Omental fat pad (tissue), 4 donors: ENCODE data around the gene NFAM1. TPM values are rescaled to one million over a fixed set of nuclear protein-coding genes. Genes with fewer than 3 reads are reported as not detected.

Source experiments
- ATAC-seq: fragments of 150-250 bp; one replicate; pipeline ENCODE4 v1.9.1; 2016; ENCODE audit warnings: mild to moderate bottlenecking, moderate library complexity; ENCODE audit not compliant: low FRiP score
- DNase-seq: peaks from one replicate; pipeline ENCODE4 v3.0.0-alpha.2; 2019; ENCODE audit warnings: low spot score
- total RNA-seq, 4 donors: library from RNA; depleted of rRNA; stranded (reverse); fragments of >200 nt; gene quantifications; one replicate each; pipeline ENCODE4 v1.1.0, GENCODE V29; 2016
- TF ChIP-seq, protein P1 (sequence below), 3 donors: fragments of 450-650 bp; IDR thresholded peaks; one replicate each; pipeline ENCODE4 v1.5.1; 2016 to 2017; ENCODE audit warnings: antibody characterized with exemption in 3 of 3, mild to moderate bottlenecking in 3 of 3, moderate library complexity in 2 of 3

NFAM1 gene
- total RNA-seq, 4 donors from 2014 or later: 4.9 to 14.0 (median 6.3) TPM

GRCh38 chr22:42343121-42343454 lies 89.1 kb downstream of the NFAM1 start:
- ATAC-seq: no peak
- TF ChIP-seq, protein P1, sequence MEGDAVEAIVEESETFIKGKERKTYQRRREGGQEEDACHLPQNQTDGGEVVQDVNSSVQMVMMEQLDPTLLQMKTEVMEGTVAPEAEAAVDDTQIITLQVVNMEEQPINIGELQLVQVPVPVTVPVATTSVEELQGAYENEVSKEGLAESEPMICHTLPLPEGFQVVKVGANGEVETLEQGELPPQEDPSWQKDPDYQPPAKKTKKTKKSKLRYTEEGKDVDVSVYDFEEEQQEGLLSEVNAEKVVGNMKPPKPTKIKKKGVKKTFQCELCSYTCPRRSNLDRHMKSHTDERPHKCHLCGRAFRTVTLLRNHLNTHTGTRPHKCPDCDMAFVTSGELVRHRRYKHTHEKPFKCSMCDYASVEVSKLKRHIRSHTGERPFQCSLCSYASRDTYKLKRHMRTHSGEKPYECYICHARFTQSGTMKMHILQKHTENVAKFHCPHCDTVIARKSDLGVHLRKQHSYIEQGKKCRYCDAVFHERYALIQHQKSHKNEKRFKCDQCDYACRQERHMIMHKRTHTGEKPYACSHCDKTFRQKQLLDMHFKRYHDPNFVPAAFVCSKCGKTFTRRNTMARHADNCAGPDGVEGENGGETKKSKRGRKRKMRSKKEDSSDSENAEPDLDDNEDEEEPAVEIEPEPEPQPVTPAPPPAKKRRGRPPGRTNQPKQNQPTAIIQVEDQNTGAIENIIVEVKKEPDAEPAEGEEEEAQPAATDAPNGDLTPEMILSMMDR (IDR thresholded peaks at IDR 0.05): no peak
- no peak for DNase-seq

- DNase-seq (no peak), ATAC-seq (no peak)
- TF ChIP-seq, protein P1 (IDR thresholded peaks at IDR 0.05): no peak
Measured at GRCh38 chr22:42342426-42343120, 89.6 kb downstream of the NFAM1 start.

DNA sequence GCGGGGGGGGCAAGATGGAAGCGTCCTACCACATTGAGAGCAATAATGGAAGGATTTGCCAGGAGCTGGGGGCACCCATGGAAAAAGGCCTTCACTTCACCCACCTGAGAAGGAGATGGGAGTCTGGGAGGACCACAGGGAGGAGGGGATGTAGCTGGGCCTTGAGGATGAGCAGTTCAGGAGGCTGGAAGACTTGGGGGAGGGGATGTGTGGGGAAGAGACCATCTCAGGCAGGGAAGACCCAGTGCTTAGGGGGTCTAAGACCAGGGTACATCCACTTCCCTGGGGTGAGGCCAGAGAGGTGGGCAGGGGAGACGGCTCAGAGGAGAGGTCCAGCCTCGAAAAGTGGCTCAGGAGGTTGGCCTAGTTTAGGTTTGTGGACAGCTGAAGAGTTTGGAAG lies 90.4 kb downstream of the NFAM1 start:
- TF ChIP-seq, protein P1 (IDR thresholded peaks at IDR 0.05): no peak
- ATAC-seq: no peak
- no peak for DNase-seq

GRCh38 chr22:42340829-42341383 lies 91.3 kb downstream of the NFAM1 start:
- TF ChIP-seq, protein P1 (IDR thresholded peaks at IDR 0.05): no peak
- ATAC-seq (no peak), DNase-seq (no peak)

- ATAC-seq: no peak
- TF ChIP-seq, protein P1 (IDR thresholded peaks at IDR 0.05): no peak
- no peak for DNase-seq
Measured at GRCh38 chr22:42340150-42340549, 92.1 kb downstream of the NFAM1 start.

GRCh38 chr22:42338479-42338878 lies 93.7 kb downstream of the NFAM1 start:
- DNase-seq (no peak), ATAC-seq (no peak)
- TF ChIP-seq, protein P1 (IDR thresholded peaks at IDR 0.05): no peak

DNA sequence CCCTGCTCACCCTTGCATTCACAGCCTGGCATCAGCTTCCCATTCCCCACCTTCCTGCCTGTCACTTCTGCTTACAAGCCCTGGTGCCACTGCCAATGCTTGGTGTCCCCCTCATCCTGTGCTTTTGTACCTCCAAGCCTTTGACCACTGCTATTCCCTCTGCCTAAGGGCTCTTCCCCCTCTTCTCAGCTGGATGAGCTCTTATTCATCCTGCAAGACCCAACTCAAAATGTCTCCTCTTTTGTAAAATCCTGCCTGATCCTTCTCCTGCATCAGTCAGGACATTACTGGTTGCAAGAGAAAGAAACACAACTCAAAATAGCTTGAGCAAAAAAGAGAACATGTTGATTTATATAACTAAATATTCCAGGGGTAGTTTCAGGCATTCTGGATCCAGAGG lies 94.8 kb downstream of the NFAM1 start:
- DNase-seq (no peak), ATAC-seq (no peak)
- TF ChIP-seq, protein P1 (IDR thresholded peaks at IDR 0.05): no peak
